Smooth muscle cell (in vitro differentiated cells): ENCODE measurements around the gene DTNA. TPM values are rescaled to one million over a fixed set of nuclear protein-coding genes. Genes with fewer than 3 reads are reported as not detected.
A peak's percentile ranks its signal among the peaks of the same experiment; 100 is the strongest.

ENCODE experiments used
- DNase-seq: peaks from one replicate; lab custom pipeline; 2025; ENCODE audit not compliant: unreplicated experiment; lab: John Stamatoyannopoulos, UW
- H2AFZ ChIP-seq: fragments of 200-600 bp; sonication (generic); 2 replicates; pipeline ENCODE4 v1.6.0; 2016; ENCODE audit warnings: antibody characterized with exemption, low read depth, mild to moderate bottlenecking
- H3F3A ChIP-seq: fragments of 200-600 bp; sonication (generic); 2 replicates; pipeline ENCODE4 v1.6.0; 2017; ENCODE audit warnings: antibody characterized with exemption, low read depth
- H3K27ac ChIP-seq: fragments of 200-600 bp; sonication (generic); 2 replicates; pipeline ENCODE4 v1.5.1; 2016; ENCODE audit warnings: low read depth, mild to moderate bottlenecking
- H3K27me3 ChIP-seq: fragments of 200-600 bp; sonication (generic); 2 replicates; pipeline ENCODE4 v1.6.1; 2016; ENCODE audit warnings: low read depth, mild to moderate bottlenecking
- H3K36me3 ChIP-seq: fragments of 200-600 bp; sonication (generic); 2 replicates; pipeline ENCODE4 v1.5.1; 2016; ENCODE audit warnings: low read depth
- H3K4me1 ChIP-seq: fragments of 200-600 bp; sonication (generic); 2 replicates; pipeline ENCODE4 v1.5.1; 2016; ENCODE audit warnings: low read depth
- H3K4me2 ChIP-seq: fragments of 200-600 bp; sonication (generic); 2 replicates; pipeline ENCODE4 v1.6.0; 2016; ENCODE audit warnings: mild to moderate bottlenecking
- H3K4me3 ChIP-seq: fragments of 200-600 bp; sonication (generic); 2 replicates; pipeline ENCODE4 v1.5.1; 2016; ENCODE audit warnings: mild to moderate bottlenecking
- H3K79me2 ChIP-seq: fragments of 200-600 bp; sonication (generic); 2 replicates; pipeline ENCODE4 v1.6.0; 2016; ENCODE audit warnings: low read depth, mild to moderate bottlenecking
- H3K9ac ChIP-seq: fragments of 200-600 bp; sonication (generic); 2 replicates; pipeline ENCODE4 v1.6.0; 2016; ENCODE audit warnings: low read depth
- H3K9me3 ChIP-seq: fragments of 200-600 bp; sonication (generic); replicated peaks from 2 replicates; pipeline ENCODE4 v1.5.1; 2016; ENCODE audit warnings: low read depth
- H4K20me1 ChIP-seq: fragments of 200-600 bp; sonication (generic); 2 replicates; pipeline ENCODE4 v1.6.0; 2016; ENCODE audit warnings: low read depth
- CTCF ChIP-seq: fragments of 200-600 bp; sonication (generic); IDR thresholded peaks from 2 replicates; pipeline ENCODE4 v1.5.1; 2017; ENCODE audit warnings: borderline replicate concordance, mild to moderate bottlenecking, antibody characterized with exemption; ENCODE audit not compliant: insufficient read depth, poor library complexity, severe bottlenecking
- WGBS: methylation state at CpG from one replicate; pipeline ENCODE4 v1.1.7; 2016; ENCODE audit warnings: low lambda C conversion rate; 5-methylcytosine and 5-hydroxymethylcytosine counted together
- polyA plus RNA-seq: library from polyadenylated mRNA; unstranded; fragments of >200 nt; fragmentation: Nextera tagmentation; extraction: Ambion mirVana; gene quantifications from 2 replicates; pipeline ENCODE4 v1.2.1, GENCODE V29; 2016
- total RNA-seq: library from RNA; depleted of rRNA; stranded (reverse); fragments of >200 nt; gene quantifications from 2 replicates; pipeline ENCODE4 v1.2.3, GENCODE V29; 2014

DTNA gene
- total and polyA plus RNA-seq, 2 experiments from 2014 or later, result 3.0 to 3.1 TPM

- Histone ChIP-seq H2AFZ (no peak overlapping the region), H3K36me3 (no peaks in the 10 kb centered on the region), H3F3A (no peaks in the 10 kb centered on the region), H3K79me2 (no peaks in the 10 kb centered on the region), H3K4me3 (no peak overlapping the region), H3K27me3 (no peaks in the 10 kb centered on the region), H3K9ac (no peak overlapping the region), H3K4me1 (no peaks in the 10 kb centered on the region), H3K4me2 (no peak overlapping the region), H3K9me3 (no peaks in the 10 kb centered on the region), H3K27ac (no peak overlapping the region), H4K20me1 (no peaks in the 10 kb centered on the region)
- TF ChIP-seq CTCF, result peak; percentile 73
- WGBS, result 49% methylated on average over 4 of the region's 4 CpGs
- no peak for DNase-seq
Observed at GRCh38 chr18:34866739-34867138, 156.6 kb downstream of the DTNA start.

GRCh38 chr18:34867520-34867919 is 157.4 kb downstream of the DTNA start:
- H3F3A ChIP-seq, result no peaks in the 10 kb centered on the region
- no peak overlapping the region for H3K27ac ChIP-seq
- DNase-seq, result no peak
- no peaks in the 10 kb centered on the region for H3K27me3 ChIP-seq
- WGBS, result 69% methylated on average over 7 of the region's 7 CpGs
- no peaks in the 10 kb centered on the region for H3K36me3 ChIP-seq
- H3K9me3 ChIP-seq, result no peaks in the 10 kb centered on the region
- H3K9ac ChIP-seq, result no peak overlapping the region
- H3K4me1 ChIP-seq, result no peaks in the 10 kb centered on the region
- no peaks in the 10 kb centered on the region for H4K20me1 ChIP-seq
- TF ChIP-seq CTCF, result peak; percentile 17
- no peak overlapping the region for H3K4me3 ChIP-seq
- no peak overlapping the region for H2AFZ ChIP-seq
- H3K79me2 ChIP-seq, result no peaks in the 10 kb centered on the region
- H3K4me2 ChIP-seq, result no peak overlapping the region

GRCh38 chr18:34870555-34871310 is 160.6 kb downstream of the DTNA start:
- WGBS, result 94% methylated on average over 5 of the region's 5 CpGs
- Histone ChIP-seq H3K79me2 (no peaks in the 10 kb centered on the region), H3K36me3 (no peaks in the 10 kb centered on the region), H3K4me1 (peaks cover 8% of the 10 kb centered on the region), H3K4me2 (no peak overlapping the region), H3K27me3 (no peaks in the 10 kb centered on the region), H3K4me3 (no peak overlapping the region), H2AFZ (no peak overlapping the region), H3K9me3 (no peaks in the 10 kb centered on the region), H4K20me1 (no peaks in the 10 kb centered on the region), H3F3A (no peaks in the 10 kb centered on the region), H3K9ac (no peak overlapping the region), H3K27ac (no peak overlapping the region)
- DNase-seq, result no peak
- TF ChIP-seq CTCF, result no peak

GRCh38 chr18:34871435-34871834 is 161.3 kb downstream of the DTNA start:
- H3F3A ChIP-seq, result no peaks in the 10 kb centered on the region
- H3K27ac ChIP-seq, result no peak overlapping the region
- H3K79me2 ChIP-seq, result no peaks in the 10 kb centered on the region
- no peaks in the 10 kb centered on the region for H3K36me3 ChIP-seq
- DNase-seq, result no peak
- no peak overlapping the region for H2AFZ ChIP-seq
- H3K4me1 ChIP-seq, result peaks cover 8% of the 10 kb centered on the region
- H3K4me2 ChIP-seq, result no peak overlapping the region
- WGBS, result 83% methylated on average over 2 of the region's 2 CpGs
- no peak for TF ChIP-seq CTCF
- no peak overlapping the region for H3K9ac ChIP-seq
- no peaks in the 10 kb centered on the region for H3K27me3 ChIP-seq
- H4K20me1 ChIP-seq, result no peaks in the 10 kb centered on the region
- no peaks in the 10 kb centered on the region for H3K9me3 ChIP-seq
- no peak overlapping the region for H3K4me3 ChIP-seq
